HG02852 (cell line): Measurements from ENCODE around the gene FASTKD1.

Experiments
- ATAC-seq: cut with Tn5 transposase; IDR thresholded peaks from one replicate; pipeline ENCODE4 v1.9.1; 2021; ENCODE audit warnings: mild to moderate bottlenecking, moderate library complexity; ENCODE audit not compliant: unreplicated experiment

Gene FASTKD1

DNA sequence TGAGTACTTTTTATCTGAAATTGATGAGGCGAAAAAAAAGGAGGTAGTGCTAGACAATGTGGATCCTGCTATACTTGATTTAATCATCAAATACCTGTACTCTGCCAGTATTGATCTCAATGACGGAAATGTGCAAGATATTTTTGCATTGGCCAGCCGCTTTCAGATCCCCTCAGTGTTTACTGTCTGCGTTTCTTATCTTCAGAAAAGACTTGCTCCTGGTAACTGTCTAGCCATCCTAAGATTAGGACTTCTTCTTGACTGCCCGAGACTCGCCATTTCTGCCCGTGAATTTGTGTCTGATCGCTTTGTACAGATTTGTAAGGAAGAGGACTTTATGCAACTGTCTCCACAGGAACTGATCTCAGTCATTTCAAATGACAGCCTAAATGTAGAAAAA is 63.7 kb downstream of the FASTKD1 start:
- no peak for ATAC-seq

GRCh38 chr2:169509298-169509885 is 64.3 kb downstream of the FASTKD1 start, which contains the start of gene KLHL41:
KLHL41 (plus strand) TSS chr2:169509702; CDS start chr2:169509779, 77 bp downstream.
- ATAC-seq: no peak

- ATAC-seq: no peak
These were observed 66.0 kb downstream of the FASTKD1 start for GRCh38 chr2:169507698-169508097.

DNA sequence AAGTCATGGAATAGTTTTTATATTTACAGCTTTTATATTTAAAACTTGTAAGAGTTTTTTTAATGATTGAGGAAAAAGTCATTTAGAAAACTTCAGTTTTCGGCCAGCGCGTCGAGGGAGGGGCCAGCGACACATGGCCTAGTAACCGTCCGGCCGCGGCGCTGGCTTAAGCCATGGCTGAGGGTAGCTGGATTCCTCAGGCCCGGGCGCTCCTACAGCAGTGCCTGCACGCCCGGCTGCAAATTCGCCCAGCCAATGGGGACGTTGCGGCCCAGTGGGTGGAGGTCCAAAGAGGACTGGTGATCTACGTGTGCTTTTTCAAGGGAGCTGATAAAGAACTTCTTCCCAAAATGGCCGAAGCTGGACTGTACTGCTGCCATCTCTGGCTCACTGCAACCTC is 69.0 kb downstream of the FASTKD1 start:
- no peak for ATAC-seq

DNA sequence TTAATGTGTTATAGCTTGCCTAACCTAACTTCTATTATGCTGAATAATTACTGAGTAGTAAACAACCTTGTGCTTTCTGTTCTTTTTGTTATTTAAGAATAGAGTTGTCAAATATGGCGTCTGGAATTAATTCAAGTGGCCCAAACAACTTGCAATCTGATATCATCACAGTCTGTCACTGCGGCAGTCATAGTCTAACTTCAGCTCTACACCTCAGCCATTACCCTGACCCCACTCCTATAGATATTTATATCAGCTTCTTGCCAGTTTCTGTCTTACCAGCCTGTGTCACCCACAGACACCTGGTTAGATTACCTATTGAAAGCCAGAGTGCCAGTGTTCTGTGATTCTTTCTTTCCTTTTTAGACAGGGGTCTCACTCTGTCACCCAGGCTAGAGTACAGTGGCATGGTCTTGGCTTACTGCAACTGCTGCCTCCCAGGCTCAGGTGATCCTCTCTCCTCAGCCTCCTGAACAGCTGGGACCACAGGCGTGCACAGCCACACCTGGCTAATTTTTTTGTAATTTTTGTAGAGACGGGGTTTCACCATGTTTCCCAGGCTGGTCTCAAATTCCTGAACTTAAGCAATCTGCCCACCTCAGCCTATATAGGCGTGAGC is 78.2 kb downstream of the FASTKD1 start:
- no peak for ATAC-seq

DNA sequence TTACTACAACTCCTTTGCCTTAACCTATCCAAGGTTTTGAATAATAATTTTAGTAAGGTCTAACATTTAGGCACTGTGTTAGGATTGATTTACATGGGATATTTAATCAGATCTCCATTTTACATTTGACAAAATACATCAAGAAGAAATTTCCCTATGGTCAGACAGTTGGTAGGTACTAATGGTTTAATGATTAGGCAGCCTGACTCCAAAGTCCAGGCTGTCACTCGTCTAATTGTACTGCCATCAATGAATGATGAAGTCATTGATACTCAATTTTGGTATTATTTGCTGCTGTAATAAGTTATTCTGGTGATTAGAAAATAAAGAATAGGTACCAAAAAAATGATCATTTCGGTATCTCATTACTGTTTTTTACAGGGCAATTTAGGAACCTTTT is 80.3 kb downstream of the FASTKD1 start:
- no peak for ATAC-seq

DNA sequence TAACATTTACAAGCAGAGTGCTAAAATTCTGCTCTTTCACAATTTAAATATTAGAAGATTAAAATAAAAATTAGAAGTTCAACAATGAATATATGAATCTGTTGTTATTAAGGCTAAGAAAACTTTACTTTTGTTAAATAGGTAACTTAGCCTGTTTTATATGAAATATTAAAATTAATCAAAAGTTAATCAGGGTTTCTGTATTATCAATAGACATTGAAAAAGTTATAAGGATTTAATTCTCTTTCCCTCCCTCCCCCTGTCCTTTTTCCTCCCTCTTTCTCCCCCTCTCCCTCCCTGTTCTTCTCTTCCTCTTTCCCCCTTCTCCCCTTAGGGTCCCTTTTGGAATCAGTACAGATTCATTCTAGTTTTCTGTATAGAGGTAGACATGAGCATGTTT is 82.3 kb downstream of the FASTKD1 start:
- ATAC-seq: no peak

GRCh38 chr2:169490834-169491233 is 82.8 kb downstream of the FASTKD1 start:
- ATAC-seq: no peak

- no peak for ATAC-seq
These were observed 87.2 kb downstream of the FASTKD1 start for GRCh38 chr2:169486487-169486886.

GRCh38 chr2:169485650-169486138 is 88.0 kb downstream of the FASTKD1 start:
- no peak for ATAC-seq

GRCh38 chr2:169480079-169480465 is 93.6 kb downstream of the FASTKD1 start:
- ATAC-seq: no peak
